A673 (cell line): Measurements from ENCODE around the gene HPCAL1. TPM values are rescaled to one million over a fixed set of nuclear protein-coding genes. Genes with fewer than 3 reads are reported as not detected.

Source experiments
- BruUV-seq: library from RNA; stranded (reverse); fragments of 400-500 nt; replicated peaks from 2 replicates; lab custom pipeline; 2021; lab: Mats Ljungman, UMichigan
- CTCF ChIA-PET: fragments of 300-600 bp; sonication (Branson Sonifier 250); formaldehyde crosslinking; loops from one replicate; lab custom pipeline; 2022; ENCODE audit warnings: antibody characterized with exemption; lab: Charles Lee
- POLR2A ChIA-PET: fragments of 300-600 bp; sonication (Branson Sonifier 250); formaldehyde crosslinking; loops from one replicate; lab custom pipeline; 2022; ENCODE audit warnings: antibody characterized with exemption; ENCODE audit not compliant: low non-redundant PET; lab: Charles Lee
- DNase-seq: peaks from one replicate; pipeline ENCODE4 v3.0.0-alpha.2; 2015; ENCODE audit warnings: low spot score
- H3K27ac ChIP-seq: fragments of 200-600 bp; sonication (generic); 2 replicates; pipeline ENCODE4 v1.5.1; 2016; ENCODE audit warnings: mixed run types, low read depth, mild to moderate bottlenecking, mixed read lengths, antibody characterized with exemption, low read length; ENCODE audit not compliant: poor library complexity, severe bottlenecking
- H3K27me3 ChIP-seq: fragments of 200-600 bp; sonication (generic); replicated peaks from 2 replicates; pipeline ENCODE4 v1.6.1; 2017; ENCODE audit warnings: mixed run types, low read depth, mild to moderate bottlenecking, mixed read lengths, antibody characterized with exemption, low read length; ENCODE audit not compliant: insufficient read depth, poor library complexity
- H3K36me3 ChIP-seq: fragments of 200-600 bp; sonication (generic); 2 replicates; pipeline ENCODE4 v1.6.1; 2016; ENCODE audit warnings: mixed run types, mild to moderate bottlenecking, mixed read lengths, antibody characterized with exemption, low read length; ENCODE audit not compliant: insufficient read depth, poor library complexity, severe bottlenecking
- H3K4me1 ChIP-seq: fragments of 200-600 bp; sonication (generic); 2 replicates; pipeline ENCODE4 v1.6.1; 2017; ENCODE audit warnings: mixed run types, mild to moderate bottlenecking, mixed read lengths, antibody characterized with exemption, low read length; ENCODE audit not compliant: insufficient read depth, poor library complexity, severe bottlenecking
- H3K4me3 ChIP-seq: fragments of 200-600 bp; sonication (generic); 2 replicates; pipeline ENCODE4 v1.5.1; 2016; ENCODE audit warnings: low read depth, mixed run types, mild to moderate bottlenecking, mixed read lengths, low read length; ENCODE audit not compliant: poor library complexity, severe bottlenecking
- H3K9me3 ChIP-seq: fragments of 200-600 bp; sonication (generic); 2 replicates; pipeline ENCODE4 v1.6.1; 2016; ENCODE audit warnings: mixed run types, low read depth, mild to moderate bottlenecking, mixed read lengths, antibody characterized with exemption, low read length; ENCODE audit not compliant: poor library complexity, severe bottlenecking
- CTCF ChIP-seq: fragments of 300-800, 200-600 bp; sonication (generic); conservative IDR thresholded peaks from 2 replicates; pipeline ENCODE4 v1.5.1; 2017; ENCODE audit warnings: low read depth, mild to moderate bottlenecking, antibody characterized with exemption, low read length, moderate library complexity, mixed read lengths
- EZH2 ChIP-seq: fragments of 200-600 bp; sonication (generic); IDR thresholded peaks from 2 replicates; pipeline ENCODE4 v1.6.1; 2017; ENCODE audit warnings: borderline replicate concordance, low read depth, mild to moderate bottlenecking, mixed read lengths, antibody characterized with exemption, low read length; ENCODE audit not compliant: poor library complexity, severe bottlenecking
- intact Hi-C: fragments of 100-400 bp; cut with micrococcal nuclease; formaldehyde crosslinking; loops from one replicate; pipeline ENCODE4 v1.10.0; 2022; ENCODE audit not compliant: unreplicated experiment
- total RNA-seq: library from RNA; stranded (reverse); gene quantifications from 2 replicates; pipeline ENCODE4 v1.2.3, GENCODE V29; 2021

Gene HPCAL1
- total RNA-seq, 1 experiment from 2014 or later, result 9.7 TPM

- no peak overlapping the region for H3K27ac ChIP-seq
- no peaks in the 10 kb centered on the region for H3K36me3 ChIP-seq
- BruUV-seq, result no TSS peak
- no peak for DNase-seq
- H3K27me3 ChIP-seq, result no peaks in the 10 kb centered on the region
- intact Hi-C loops, result no loop called here
- no peaks in the 10 kb centered on the region for H3K9me3 ChIP-seq
- ChIA-PET POLR2A (interaction anchor here (0.6 kb wide), 1 partner anchor 11 kb away, joined by 4 read pairs; no protein-coding TSS in a partner anchor), CTCF (no interaction called here)
- H3K4me3 ChIP-seq, result no peak overlapping the region
- H3K4me1 ChIP-seq, result no peaks in the 10 kb centered on the region
- no peak for TF ChIP-seq CTCF
- TF ChIP-seq EZH2, result no peak
Observed at GRCh38 chr2:10369269-10370255, 66.9 kb downstream of the HPCAL1 start.

DNA sequence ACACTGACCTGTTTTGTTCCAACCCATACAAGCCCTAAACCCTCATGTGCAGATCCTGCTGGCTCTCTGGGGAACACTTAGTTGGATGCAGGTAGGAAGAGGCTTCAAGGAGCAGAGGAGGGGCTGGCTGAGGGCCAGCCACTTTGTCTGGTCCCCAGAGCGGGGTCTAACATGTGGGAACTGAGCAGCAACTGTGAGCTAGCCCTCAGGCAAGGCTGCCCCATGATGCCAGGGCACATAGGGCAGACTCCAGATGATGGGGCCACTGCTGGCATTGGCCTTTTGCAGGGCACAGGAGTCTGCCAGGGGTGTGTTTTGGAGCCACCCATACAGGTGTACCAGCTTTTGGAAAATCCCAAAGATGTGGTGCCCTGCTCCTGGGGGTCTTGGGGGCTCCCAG, 67.7 kb downstream of the HPCAL1 start:
- Histone ChIP-seq H3K9me3 (no peaks in the 10 kb centered on the region), H3K27ac (no peak overlapping the region), H3K27me3 (no peaks in the 10 kb centered on the region), H3K36me3 (no peaks in the 10 kb centered on the region), H3K4me3 (no peak overlapping the region), H3K4me1 (peaks cover under 1% of the 10 kb centered on the region)
- no peak for DNase-seq
- ChIA-PET CTCF (no interaction called here), POLR2A (no interaction called here)
- intact Hi-C loops, result no loop called here
- BruUV-seq, result no TSS peak
- no peak for TF ChIP-seq CTCF
- TF ChIP-seq EZH2, result no peak

DNA sequence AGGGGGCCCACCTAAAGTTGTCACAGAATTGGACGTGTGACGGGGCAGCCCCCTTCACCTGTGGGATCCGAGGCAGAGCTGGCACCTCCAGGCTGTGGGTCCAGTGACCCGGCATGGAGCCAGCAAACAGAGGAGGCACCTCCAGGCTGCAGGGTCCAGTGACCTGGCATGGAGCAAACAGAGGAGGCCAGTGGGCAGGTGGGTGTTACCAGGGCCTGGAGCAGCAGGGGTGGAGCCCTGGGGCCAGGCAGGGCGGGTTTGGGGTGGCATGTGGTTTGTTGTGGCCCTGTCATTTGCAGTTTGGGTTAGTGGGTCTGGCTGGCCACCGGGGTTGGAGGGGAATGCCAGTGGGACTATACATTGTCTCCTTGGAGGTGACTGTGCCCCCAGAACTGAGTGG, 68.2 kb downstream of the HPCAL1 start:
- no peak overlapping the region for H3K4me3 ChIP-seq
- H3K9me3 ChIP-seq, result no peaks in the 10 kb centered on the region
- CTCF ChIA-PET, result no interaction called here
- H3K4me1 ChIP-seq, result peaks cover 5% of the 10 kb centered on the region
- H3K27me3 ChIP-seq, result no peaks in the 10 kb centered on the region
- DNase-seq, result no peak
- intact Hi-C loops, result no loop called here
- POLR2A ChIA-PET, result no interaction called here
- BruUV-seq, result no TSS peak
- no peak for TF ChIP-seq EZH2
- no peak for TF ChIP-seq CTCF
- no peaks in the 10 kb centered on the region for H3K36me3 ChIP-seq
- H3K27ac ChIP-seq, result no peak overlapping the region
